OCI-LY1 (cell line): ENCODE measurements around the gene CDK18.

ENCODE experiments used
- H2AFZ ChIP-seq: fragments of 200-600 bp; sonication (generic), shearing (Covaris generic); 2 replicates; pipeline ENCODE4 v1.6.0; 2014; ENCODE audit warnings: antibody characterized with exemption, mild to moderate bottlenecking, low read length
- H3F3A ChIP-seq: fragments of 200-600 bp; sonication (generic), shearing (Covaris generic); 2 replicates; pipeline ENCODE4 v1.6.0; 2014; ENCODE audit warnings: mild to moderate bottlenecking, antibody characterized with exemption, low read length, moderate library complexity; ENCODE audit not compliant: insufficient read depth
- H3K27ac ChIP-seq: fragments of 200-600 bp; sonication (generic); 2 replicates; pipeline ENCODE4 v1.5.1; 2014; ENCODE audit warnings: low read length, mixed run types, mild to moderate bottlenecking, low read depth; ENCODE audit not compliant: poor library complexity, severe bottlenecking
- H3K27me3 ChIP-seq: fragments of 200-600 bp; sonication (generic); 2 replicates; pipeline ENCODE4 v1.6.0; 2014; ENCODE audit warnings: antibody characterized with exemption, mild to moderate bottlenecking, low read length, moderate library complexity; ENCODE audit not compliant: insufficient read depth
- H3K36me3 ChIP-seq: fragments of 200-600 bp; sonication (generic); 2 replicates; pipeline ENCODE4 v1.6.1; 2014; ENCODE audit warnings: mild to moderate bottlenecking, antibody characterized with exemption, low read length, moderate library complexity, mixed read lengths; ENCODE audit not compliant: insufficient read depth
- H3K4me1 ChIP-seq: fragments of 200-600 bp; sonication (generic); 2 replicates; pipeline ENCODE4 v1.5.1; 2014; ENCODE audit warnings: mild to moderate bottlenecking, low read length, moderate library complexity; ENCODE audit not compliant: insufficient read depth, severe bottlenecking
- H3K4me2 ChIP-seq: fragments of 200-600 bp; sonication (generic), shearing (Covaris generic); 2 replicates; pipeline ENCODE4 v1.6.1; 2014; ENCODE audit warnings: low read length
- H3K4me3 ChIP-seq: fragments of 200-600 bp; sonication (generic); 2 replicates; pipeline ENCODE4 v1.5.1; 2014; ENCODE audit warnings: low read length, low read depth, mild to moderate bottlenecking, mixed read lengths; ENCODE audit not compliant: poor library complexity, severe bottlenecking
- H3K79me2 ChIP-seq: fragments of 200-600 bp; shearing (Covaris generic); 2 replicates; pipeline ENCODE4 v1.6.1; 2016; ENCODE audit warnings: mixed run types, low read length, mixed read lengths; ENCODE audit not compliant: insufficient read depth
- H3K9ac ChIP-seq: fragments of 200-600 bp; sonication (generic), shearing (Covaris generic); 2 replicates; pipeline ENCODE4 v1.6.1; 2014; ENCODE audit warnings: mild to moderate bottlenecking, low read length, mixed read lengths
- H3K9me2 ChIP-seq: fragments of 200-600 bp; sonication (generic), shearing (Covaris generic); 2 replicates; pipeline ENCODE4 v1.6.1; 2014; ENCODE audit warnings: low read depth, mild to moderate bottlenecking, low read length, mixed read lengths
- H3K9me3 ChIP-seq: fragments of 200-600 bp; shearing (Covaris generic); 2 replicates; pipeline ENCODE4 v1.6.1; 2014; ENCODE audit warnings: low read length, mixed read lengths
- H4K20me1 ChIP-seq: fragments of 200-600 bp; sonication (generic), shearing (Covaris generic); 2 replicates; pipeline ENCODE4 v1.6.0; 2016; ENCODE audit warnings: mild to moderate bottlenecking, low read length; ENCODE audit not compliant: insufficient read depth
- CTCF ChIP-seq: fragments of 200-600 bp; sonication (generic), shearing (Covaris generic); IDR thresholded peaks from 2 replicates; pipeline ENCODE4 v1.5.1; 2017; ENCODE audit warnings: mild to moderate bottlenecking, antibody characterized with exemption, low read length, moderate library complexity, mixed read lengths
- EZH2 ChIP-seq: fragments of 200-600 bp; sonication (generic), shearing (Covaris generic); IDR thresholded peaks from 2 replicates; pipeline ENCODE4 v1.8.0; 2017; ENCODE audit warnings: borderline replicate concordance, mixed run types, mild to moderate bottlenecking, antibody characterized with exemption, low read length, moderate library complexity, mixed read lengths

Gene CDK18

DNA sequence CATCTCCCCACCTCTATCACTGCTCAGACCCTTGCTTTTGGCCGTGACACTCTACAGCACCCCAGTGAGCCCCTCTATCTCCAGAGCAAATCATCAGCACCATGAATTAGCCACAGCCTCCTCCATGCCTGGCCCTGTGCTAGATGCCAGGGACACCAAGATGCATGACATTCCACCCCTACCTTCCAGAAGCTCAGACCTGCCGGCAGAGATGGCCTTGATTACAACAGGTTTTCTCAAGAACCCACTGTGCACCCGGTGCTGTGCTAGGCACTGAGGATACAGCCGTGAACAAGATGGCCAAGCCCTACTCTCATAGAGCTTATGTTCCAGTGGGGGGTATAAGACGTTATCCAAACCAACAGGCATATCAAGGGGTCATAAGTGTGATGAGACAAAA lies 30.6 kb downstream of the CDK18 start:
- no peak overlapping the region for H3K4me2 ChIP-seq
- H3K9me3 ChIP-seq = no peaks in the 10 kb centered on the region
- H3F3A ChIP-seq = no peaks in the 10 kb centered on the region
- no peaks in the 10 kb centered on the region for H3K79me2 ChIP-seq
- H3K4me1 ChIP-seq = no peaks in the 10 kb centered on the region
- H3K27me3 ChIP-seq = no peaks in the 10 kb centered on the region; the same call in 1 of the 2 replicates
- no peak overlapping the region for H3K4me3 ChIP-seq
- H2AFZ ChIP-seq = no peak overlapping the region
- TF ChIP-seq CTCF = no peak
- no peaks in the 10 kb centered on the region for H3K36me3 ChIP-seq
- H3K9ac ChIP-seq = no peak overlapping the region
- no peaks in the 10 kb centered on the region for H4K20me1 ChIP-seq
- no peak overlapping the region for H3K27ac ChIP-seq
- H3K9me2 ChIP-seq = no peaks in the 10 kb centered on the region

- no peak overlapping the region for H3K27ac ChIP-seq
- H3K9ac ChIP-seq = no peak overlapping the region
- peaks cover 3% of the 10 kb centered on the region; the same call in 1 of the 2 replicates for H3K27me3 ChIP-seq
- H3K9me2 ChIP-seq = no peaks in the 10 kb centered on the region
- H3K9me3 ChIP-seq = no peaks in the 10 kb centered on the region
- no peaks in the 10 kb centered on the region for H4K20me1 ChIP-seq
- TF ChIP-seq EZH2 = no peak
- no peak for TF ChIP-seq CTCF
- no peaks in the 10 kb centered on the region for H3F3A ChIP-seq
- H3K4me2 ChIP-seq = no peak overlapping the region
- H3K36me3 ChIP-seq = no peaks in the 10 kb centered on the region
- H2AFZ ChIP-seq = no peak overlapping the region
- no peaks in the 10 kb centered on the region for H3K79me2 ChIP-seq
- no peak overlapping the region for H3K4me3 ChIP-seq
- H3K4me1 ChIP-seq = no peaks in the 10 kb centered on the region
Observed at GRCh38 chr1:205535866-205536758, 31.6 kb downstream of the CDK18 start.

- H3K27ac ChIP-seq = no peak overlapping the region
- no peak overlapping the region for H3K4me2 ChIP-seq
- no peaks in the 10 kb centered on the region for H4K20me1 ChIP-seq
- no peak for TF ChIP-seq CTCF
- TF ChIP-seq EZH2 = no peak
- no peaks in the 10 kb centered on the region for H3K4me1 ChIP-seq
- H3K9ac ChIP-seq = no peak overlapping the region
- H3K36me3 ChIP-seq = no peaks in the 10 kb centered on the region
- H3K9me3 ChIP-seq = no peaks in the 10 kb centered on the region
- H3F3A ChIP-seq = no peaks in the 10 kb centered on the region
- H3K9me2 ChIP-seq = no peaks in the 10 kb centered on the region
- H3K27me3 ChIP-seq = peaks cover 5% of the 10 kb centered on the region; the same call in 1 of the 2 replicates
- no peak overlapping the region for H3K4me3 ChIP-seq
- no peaks in the 10 kb centered on the region for H3K79me2 ChIP-seq
- no peak overlapping the region for H2AFZ ChIP-seq
Observed at GRCh38 chr1:205536759-205537361, 32.4 kb downstream of the CDK18 start.
